ENCODE data around the gene TCTN1.
A peak's percentile ranks its signal among the peaks of the same experiment; 100 is the strongest.
"Not testable (repeated sequence)": the region's sequence is repeated elsewhere in the genome, so short reads cannot be mapped to it uniquely, and the experiment has no call there.

Gene TCTN1

DNA sequence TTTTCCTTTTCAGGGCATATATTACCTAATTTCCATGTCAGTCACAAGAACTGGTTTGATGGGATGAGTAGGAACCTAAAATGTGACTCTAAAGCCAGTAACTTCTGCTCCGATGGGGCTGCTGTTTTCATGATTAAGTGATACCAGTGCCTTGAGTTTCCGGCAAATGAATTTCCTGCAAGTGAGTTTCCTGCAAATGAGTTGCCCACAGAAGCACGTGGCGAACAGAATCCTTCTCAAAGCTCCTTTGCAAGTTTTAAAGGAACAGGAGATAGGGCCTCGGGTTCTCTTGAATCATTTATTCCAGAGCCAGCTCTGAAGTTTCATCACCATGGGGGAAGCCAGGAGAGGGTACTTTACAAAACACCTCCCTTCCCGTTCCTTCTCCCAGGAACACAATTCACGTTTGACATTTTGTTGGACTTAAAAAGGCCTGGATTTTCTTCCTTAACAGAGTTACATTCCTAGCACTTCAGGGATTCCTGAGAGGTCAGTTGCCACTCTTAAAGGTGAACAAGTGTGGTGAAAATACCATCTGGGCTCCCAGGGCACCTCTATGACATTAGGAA, 28.6 kb upstream of the TCTN1 start:
- DNase-seq (ENCODE audit: low spot score): no peak

DNA sequence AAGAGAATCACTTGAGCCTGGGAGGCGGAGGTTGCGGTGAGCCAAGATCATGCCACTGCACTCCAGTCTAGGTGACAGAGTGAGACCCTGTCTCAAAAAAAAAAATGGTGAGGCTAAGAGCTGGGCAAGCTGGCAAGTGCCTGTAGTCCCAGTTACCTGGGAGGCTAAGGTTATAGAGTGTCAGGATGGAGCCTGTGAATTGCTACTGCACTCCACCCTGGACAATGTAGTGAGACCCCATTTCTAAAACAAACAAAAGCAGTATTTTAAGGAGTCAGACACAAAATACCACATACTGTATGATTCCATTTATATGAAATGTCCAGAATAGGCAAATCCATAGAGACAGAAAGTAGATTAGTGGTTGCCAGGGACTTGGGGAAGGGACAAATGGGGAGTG, 26.8 kb upstream of the TCTN1 start:
- DNase-seq (ENCODE audit: low spot score): not testable (repeated sequence)

DNA sequence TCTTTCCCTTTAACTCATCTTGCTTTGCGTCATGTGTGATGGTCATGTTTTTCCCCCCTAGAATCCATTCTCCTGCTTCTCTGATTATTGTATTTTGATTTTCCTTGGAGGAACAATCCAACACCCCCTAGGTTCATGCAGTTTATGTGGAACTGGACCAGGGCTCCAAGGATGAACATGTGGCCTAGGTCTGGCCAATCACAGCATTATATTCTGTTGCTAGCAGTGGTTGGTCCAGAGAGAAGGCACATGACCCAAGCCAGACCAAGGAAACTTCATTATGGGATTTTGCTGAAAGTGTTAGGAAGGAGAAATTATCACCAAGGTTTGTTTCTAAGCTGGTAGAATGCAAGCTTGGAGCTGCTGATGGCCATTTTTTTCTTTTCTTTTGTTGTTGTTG, 23.9 kb upstream of the TCTN1 start:
- no peak for DNase-seq (ENCODE audit: low spot score)

DNA sequence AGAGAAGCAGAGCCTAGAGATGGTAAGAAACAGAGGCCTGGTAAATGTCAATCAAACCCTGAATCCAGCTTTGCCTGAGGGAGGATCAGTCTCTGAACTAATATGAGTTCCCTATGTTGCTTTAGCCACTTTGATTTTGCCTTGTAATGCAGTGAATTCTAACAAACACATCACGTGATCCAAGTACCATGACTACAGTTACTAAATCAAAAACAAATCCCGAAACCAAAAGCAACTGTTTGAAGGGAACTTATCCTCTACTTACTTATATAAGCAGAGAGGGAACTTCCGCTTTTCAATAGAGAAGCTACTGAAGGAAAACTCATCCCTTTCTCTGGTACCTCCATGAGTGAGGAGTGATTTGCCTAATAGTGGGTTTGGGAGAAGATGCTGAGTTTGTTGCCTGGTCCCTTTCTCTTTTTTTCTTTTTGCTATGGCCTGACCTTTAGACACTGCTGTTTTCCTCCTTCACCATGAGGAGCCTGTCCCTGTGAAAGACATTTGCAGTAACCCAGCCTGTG, 23.1 kb upstream of the TCTN1 start:
- DNase-seq (ENCODE audit: low spot score): no peak

DNA sequence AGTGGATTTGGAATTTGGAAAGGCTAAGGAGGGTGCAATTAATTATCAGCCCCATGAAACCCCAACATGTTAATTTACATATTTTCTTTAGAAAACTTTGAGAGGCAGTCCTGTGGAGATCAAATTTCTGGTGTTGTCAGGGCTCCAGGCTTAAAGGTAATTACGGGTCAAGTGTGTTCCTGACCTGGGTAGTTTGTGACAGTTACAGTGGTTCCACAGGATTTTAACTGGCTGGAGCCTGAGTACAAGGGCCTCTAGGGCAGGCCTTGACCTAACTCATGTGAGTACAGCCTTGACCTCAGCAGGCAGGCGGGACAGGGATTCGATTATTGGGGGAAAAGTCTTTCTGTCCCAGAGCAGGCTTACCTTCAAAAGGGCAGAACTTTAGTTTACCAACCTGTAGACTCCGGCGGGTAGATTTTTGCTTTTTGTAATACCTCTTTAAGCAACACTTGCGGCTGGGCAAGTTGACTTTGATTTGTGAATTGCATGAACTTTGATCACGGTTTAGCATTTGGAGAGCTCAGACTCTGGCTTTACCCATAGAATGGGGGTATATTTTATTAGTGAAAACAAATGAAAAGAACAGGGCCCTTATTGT, 22.4 kb upstream of the TCTN1 start:
- no peak for DNase-seq (ENCODE audit: low spot score)

DNA sequence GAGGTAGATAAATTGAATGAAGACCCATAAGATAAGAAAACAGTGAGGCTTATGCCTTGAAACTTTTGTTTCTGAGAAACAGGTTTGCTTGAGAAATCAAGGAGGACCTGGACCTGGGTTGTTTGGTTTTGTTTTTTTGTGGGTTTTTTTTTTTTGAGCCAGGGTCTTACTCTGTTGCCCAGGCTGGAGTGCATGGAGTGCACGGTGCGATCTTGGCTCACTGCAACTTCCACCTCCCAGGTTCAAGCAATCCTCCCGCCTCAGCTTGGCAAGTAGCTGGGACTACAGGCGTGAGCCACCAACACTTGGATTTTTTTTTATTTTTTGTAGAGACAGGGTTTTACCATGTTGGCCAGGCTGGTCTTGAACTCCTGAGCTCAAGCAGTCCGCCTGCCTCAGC, 21.9 kb upstream of the TCTN1 start:
- no peak for DNase-seq (ENCODE audit: low spot score)

DNA sequence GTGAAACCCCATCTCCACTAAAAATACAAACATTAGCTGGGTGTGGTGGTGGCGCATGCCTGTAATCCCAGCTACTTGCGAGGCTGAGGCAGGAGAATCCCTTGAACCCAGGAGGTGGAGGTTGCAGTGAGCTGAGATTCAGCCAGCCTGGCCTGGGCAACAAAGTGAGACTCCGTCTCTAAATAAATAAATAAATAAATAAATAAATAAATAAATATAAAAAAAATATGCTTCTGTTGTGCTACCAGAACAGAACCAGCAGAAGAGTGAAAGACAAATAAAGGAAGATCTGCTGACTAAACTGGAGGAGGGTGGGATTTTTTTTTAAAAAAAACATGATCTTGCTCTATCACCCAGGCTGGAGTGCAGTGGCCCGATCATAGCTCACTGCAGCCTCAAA, 21.0 kb upstream of the TCTN1 start:
- not testable (repeated sequence) for DNase-seq (ENCODE audit: low spot score)

DNA sequence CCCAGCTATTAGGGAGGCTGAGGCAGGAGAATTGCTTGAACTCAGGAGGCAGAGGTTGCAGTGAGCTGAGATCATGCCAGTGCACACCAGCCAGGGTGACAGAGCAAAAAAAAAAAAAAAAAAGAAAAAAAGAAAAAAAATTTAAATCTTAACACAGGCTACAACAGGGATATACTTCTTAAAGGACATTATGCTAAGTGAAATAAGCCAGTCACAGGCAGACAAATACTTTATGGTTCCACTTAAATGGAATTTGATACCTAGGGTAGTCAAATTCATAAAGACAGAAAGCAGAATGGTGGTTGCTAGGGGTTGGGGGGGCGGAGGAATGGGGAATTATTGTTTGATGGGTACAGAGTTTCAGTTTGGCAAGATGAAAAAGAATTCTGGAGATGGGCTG, 16.0 kb upstream of the TCTN1 start:
- no peak for DNase-seq (ENCODE audit: low spot score)

DNA sequence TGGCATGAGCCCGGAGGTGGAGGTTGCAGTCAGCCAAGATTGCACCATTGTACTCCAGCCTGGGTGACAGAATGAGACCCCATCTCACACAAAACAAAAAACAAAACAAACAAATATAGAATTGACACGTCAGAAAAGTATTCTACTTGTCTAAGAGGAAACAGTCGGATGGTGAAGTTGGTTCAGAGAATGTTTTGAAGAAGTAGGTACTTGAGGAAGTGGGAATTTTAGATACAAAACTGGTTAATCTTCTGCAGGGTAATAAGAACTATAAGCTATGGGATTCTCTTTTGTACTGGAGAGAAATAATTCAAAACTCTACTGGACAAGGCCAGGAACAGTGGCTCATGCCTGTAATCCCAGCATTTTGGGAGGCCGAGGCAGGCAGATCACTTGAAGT, 14.6 kb upstream of the TCTN1 start:
- no peak for DNase-seq (ENCODE audit: low spot score)

DNA sequence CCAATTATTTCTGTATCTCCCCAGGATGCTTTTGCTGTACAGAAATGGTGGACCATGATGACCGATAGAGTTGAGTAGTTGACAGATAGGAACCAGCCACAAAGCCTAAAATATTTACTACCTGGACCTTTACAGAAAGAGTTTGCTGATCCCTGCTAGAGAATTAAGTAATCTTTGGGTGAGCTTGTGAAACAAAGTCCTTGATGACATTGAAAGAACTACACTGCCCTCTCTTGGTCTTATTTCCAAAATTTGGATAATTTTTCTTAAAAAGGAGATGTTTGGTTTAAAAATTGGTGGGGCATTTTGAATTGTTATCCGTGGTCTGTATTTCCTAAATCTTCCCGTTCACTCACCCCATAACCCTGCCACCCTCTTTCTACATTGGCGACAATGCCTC, 13.7 kb upstream of the TCTN1 start:
- DNase-seq (ENCODE audit: low spot score): peak; percentile 45

DNA sequence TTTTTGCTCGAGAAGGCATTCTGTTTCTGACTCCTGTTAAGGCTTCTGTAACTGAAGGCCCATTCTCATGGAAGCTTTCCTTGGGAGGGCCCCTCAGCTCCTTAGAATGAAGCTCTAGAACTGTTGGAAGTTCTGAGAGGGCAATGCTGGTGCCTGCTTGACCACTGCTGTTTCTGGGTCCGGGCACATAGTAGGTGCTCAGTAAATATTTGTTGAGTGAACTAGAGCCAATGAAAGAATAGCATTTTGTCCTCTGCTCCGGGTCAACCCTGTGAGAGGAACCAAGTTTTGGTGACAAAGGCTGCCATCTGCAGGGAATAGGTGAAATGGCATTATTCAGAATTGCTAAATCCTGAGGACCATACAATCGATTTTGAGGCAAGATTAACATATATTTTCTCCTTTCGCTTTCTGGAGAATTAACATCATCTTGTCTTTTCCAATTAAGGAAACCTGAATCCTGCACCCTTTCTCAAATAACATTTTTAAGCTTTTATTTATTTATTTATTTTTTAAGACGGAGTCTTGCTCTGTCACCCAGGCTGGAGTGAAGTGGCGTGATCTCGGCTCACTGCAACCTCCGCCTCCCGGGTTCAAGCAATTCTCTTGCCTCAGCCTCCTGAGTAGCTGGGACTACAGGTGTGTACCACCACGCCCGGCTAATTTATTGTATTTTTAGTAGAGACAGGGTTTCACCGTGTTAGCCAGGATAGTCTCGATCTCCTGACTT, 11.7 kb upstream of the TCTN1 start:
- peak; percentile 39 for DNase-seq (ENCODE audit: low spot score)

DNA sequence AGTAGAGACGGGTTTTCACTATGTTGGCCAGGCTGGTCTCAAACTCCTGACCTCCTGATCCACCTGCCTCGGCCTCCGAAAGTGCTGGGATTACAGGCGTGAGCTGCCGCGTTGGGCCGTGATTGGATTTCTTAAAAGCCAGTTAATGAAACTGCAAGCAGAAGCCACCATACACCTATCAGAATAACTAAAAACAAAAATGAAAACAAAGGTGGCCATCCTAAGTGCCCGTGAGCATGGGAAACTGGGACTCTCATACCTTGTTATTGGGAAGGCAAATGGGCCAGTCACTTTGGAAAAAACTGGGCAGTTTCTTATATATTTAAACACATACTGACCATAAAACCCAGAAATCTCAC, 7.7 kb upstream of the TCTN1 start:
- no peak for DNase-seq (ENCODE audit: low spot score)

DNA sequence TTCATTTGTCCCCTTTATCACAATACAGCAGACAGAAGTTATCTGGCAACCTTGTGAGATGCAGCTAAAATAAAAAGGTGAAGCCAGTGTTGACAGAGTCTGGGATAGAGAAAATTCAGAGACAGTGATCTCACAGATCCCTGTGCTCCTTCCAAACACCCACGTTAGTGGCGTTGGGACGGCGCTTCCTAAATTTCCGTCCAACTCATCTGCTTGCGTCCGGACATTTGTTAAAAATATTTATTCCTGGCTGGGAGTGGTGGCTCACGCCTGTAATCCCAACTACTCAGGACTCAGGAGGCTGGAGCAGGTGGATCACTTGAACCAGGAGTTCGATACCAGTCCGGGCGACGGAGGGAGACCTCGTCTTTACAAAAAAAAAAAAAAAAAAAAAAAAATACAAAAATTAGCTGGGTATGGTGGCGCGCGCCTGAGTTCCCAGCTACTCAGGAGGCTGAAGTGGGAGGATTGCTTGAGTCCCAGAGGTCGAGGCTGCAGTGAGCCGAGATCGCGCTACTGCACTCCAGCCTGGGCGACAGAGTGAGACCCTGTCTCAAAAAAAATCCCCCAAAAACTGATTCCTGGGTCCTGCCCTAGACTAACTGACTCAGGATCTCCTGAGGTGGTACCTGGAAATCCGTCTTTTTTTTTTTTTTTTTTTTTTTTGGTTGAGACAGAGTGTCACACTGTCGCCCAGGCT, 708 bp upstream of the TCTN1 start:
- DNase-seq (ENCODE audit: low spot score): no peak

DNA sequence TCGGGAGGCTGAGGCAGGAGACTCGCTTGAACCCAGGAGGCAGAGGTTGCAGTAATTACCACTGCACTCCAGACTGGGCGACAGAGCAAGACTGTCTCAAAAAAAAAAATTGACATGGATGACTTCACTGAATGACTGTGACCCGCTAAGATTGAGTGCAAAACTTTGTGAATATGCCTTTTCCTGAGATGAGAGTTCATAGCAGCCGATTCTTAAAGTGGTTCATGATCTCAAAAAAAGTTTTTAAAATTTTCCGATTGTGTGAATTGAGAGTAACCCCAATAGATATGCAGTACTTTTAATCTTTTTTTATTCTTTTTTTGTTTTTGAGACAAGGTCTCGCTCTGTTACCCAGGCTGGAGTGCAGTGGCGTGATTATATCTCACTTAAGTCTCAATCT, 1.2 kb downstream of the TCTN1 start:
- DNase-seq (ENCODE audit: low spot score): no peak

DNA sequence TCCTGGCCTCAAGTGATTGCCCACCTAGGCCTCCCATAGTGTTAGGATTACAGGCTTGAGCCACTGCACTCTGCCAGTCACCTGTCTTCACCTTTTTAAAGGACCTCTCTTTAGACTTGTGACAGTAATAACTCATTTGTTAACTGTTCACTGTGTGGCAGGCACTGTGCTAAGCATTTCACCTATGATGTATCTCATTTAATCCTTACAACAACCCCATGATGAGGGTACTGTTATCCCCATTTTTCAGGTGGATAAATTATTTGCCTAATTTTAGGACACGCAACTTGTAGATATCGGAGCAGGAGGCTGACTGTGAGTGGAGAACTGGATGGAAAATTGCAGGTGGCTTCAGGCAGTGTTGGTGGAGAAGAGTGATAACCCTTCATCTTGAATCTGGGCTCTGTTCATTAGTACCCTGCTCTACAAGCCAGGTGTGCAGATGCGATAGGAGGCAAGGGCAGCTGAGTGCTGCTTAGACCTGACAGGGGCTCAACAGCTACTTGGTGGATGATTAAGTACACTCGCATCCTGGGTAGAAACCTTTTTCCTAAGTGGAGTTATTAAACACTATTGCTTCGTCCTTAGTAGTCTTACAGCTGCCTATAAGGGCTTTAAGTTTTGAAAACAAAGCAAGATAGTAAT, 2.7 kb downstream of the TCTN1 start:
- DNase-seq (ENCODE audit: low spot score): no peak

DNA sequence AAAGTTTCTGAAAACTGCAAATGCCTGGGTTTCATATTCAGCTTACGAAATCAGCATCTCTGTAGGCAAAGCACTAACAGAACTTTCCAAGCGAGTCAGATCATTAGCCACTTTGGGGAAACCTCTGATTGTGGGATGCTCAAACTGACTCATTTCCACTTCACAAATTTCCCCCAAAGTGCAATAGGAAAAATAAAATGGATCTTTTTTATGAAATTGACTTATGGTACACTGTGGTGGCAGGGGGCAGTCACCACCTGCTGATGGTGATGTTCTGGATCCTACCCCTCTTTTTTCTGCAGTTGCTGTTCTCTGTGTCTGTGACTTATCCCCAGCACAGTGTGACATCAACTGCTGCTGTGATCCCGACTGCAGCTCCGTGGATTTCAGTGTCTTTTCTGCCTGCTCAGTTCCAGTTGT, 5.6 kb downstream of the TCTN1 start:
- no peak for DNase-seq (ENCODE audit: low spot score)

DNA sequence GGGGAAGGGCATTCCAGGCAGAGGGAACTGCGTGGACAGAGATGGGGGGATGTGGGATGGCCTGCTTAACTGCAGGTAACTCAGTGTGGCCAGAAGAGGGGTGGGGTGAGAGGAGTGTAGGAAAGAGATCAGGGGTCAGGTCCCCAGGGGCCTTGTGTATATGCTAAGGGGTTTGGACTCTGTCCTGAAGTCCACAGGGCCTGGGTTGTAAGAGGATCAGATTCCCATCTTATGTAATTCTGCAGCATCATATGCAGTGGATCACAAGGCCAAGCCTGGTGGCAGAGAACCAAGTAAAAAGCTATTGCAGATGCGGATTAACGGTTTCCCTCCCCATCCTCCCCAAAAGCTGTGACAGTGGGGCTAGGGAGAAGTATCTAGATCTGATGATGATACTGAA, 8.7 kb downstream of the TCTN1 start:
- DNase-seq (ENCODE audit: low spot score): no peak

DNA sequence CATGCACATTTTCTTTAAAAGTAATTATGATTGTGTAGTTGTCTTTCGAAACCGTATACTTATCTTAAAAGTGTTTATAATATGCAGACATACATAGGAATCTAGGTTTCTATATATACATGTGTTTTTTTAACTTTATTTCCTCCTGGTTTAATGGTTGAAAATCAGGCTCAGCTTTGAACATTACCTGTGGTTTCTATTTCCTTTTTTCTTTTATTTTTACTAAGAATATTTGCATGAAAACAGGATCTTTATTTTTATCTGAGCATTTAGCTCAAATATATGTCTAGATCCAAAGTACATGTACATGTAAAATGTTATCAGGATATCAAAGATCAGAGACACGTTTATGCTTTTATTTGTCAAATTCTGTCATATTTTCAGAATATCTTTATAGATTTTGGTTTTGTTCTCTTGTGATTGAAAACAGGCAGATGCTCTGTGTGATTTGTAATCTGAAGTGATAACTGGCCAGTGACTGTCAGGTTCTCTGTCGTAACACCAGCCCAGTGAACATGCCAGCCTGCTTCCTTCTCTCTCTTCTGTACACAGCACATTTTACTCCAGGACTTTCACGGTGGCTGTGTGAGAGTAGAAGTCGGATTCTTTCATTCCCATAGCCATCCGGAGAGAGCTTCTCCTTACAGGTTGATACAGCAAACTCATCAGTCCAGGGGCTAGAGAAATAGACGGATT, 13.7 kb downstream of the TCTN1 start:
- no peak for DNase-seq (ENCODE audit: low spot score)

DNA sequence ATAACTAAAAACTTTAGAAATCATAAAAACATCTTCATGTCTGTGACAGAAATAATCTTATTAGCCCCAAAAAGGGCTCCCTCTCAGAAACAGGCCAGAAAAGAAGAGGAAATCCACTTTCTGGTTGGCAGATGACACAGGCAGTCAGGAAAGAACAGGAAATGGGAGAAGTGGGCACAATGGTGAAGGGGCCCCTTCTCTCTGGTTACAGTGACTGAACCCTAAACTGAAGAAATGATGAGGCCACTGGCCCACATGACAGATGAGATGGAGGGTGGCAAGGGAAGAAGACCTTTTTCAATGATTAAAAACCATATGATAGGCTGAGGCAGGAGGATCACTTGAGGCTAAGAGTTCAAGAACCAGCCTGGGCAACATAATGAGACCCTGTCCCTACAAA, 21.1 kb downstream of the TCTN1 start:
- no peak for DNase-seq (ENCODE audit: low spot score)

DNA sequence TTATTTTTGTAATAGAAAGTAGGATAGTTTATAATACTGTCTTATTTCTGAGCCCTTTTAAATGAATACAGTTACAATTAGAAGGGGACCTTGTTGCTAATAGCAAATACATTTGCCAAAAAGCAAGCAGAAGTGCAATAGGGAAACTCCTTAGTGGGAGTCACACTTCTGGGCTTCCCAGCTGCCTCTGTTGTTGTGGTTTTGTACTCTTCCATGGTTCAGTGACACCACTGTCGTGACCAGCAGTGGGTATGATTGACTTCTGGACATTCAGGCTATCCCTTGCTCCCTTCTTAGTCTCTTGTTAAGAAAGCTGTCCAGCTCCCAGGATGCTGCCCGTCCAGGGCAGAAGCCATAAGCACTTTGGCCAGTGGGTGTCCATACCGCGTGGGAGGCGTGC, 22.6 kb downstream of the TCTN1 start:
- no peak for DNase-seq (ENCODE audit: low spot score)

DNA sequence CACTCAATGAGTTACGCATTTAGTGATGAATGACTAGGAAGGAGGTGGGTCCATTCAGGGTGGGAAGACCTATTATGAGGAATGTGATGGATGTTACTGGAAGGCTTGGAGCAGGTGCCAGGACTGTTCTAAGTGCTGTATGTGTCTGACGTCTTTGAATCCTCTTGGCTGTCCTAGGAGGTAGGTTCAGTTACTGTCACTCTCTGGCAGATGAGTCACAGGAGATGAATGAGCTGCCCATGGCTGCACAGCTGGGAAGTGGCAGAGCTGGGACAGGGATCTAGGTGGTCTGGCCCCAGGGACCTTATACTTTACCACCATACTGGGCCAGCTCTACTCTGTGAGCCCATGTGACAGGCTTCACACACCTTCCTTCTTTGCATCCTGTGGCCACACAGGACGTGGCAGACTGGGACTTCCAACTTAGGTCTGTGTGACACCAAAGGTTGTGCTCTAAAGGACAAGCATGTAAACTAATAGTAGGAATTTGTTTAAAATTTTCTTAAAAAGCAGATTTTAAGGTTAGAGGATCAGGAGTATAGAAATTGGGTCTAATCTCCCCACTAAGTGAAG, 24.0 kb downstream of the TCTN1 start:
- no peak for DNase-seq (ENCODE audit: low spot score)

DNA sequence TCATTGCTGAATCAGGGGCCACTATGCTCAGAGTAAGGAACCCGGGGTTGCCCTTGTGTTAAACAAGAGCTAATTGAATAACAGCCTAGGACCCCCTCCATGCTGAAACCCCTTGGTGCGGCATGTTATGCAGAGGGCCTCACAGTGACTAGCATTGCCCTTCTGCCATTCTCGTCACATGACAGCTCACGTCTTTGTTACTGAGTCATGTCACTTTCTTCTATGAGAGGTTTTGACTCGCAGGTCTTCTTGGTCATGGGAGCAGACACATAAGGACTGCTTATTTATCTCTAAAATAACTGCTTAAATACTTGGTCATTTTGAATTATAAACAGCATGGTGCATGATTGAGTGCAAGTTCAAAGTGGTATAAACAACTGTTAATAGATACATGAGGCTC, 24.9 kb downstream of the TCTN1 start:
- DNase-seq (ENCODE audit: low spot score): no peak

Data from SW480 (cell line).